Measurements from ENCODE around the gene KCTD12.

KCTD12 gene

DNA sequence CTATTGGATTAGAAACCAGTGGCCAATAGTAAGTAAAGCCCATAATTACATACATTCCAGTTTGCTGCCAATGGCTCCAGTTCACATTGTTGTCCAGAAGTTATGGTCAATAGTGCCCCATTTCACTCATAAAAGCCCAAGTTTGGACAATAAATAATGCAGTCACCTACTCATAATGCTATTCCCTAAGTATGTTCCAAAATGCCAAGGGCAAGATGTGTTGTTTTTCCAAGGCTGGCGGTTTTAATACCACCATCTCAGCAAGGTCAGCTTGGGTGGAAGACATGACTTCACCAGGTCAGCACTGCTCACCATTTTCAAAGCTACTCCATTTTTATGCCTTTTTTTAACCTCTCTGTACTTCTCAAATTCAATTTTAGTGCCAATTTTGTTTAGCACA lies 32.7 kb downstream of the KCTD12 start:
- no peak for DNase-seq

GRCh38 chr13:76852986-76853385 lies 33.2 kb downstream of the KCTD12 start:
- no peak for DNase-seq

GRCh38 chr13:76851961-76852360 lies 34.2 kb downstream of the KCTD12 start:
- DNase-seq, result no peak

- DNase-seq, result no peak
These were observed 36.7 kb downstream of the KCTD12 start for GRCh38 chr13:76849493-76849892.

GRCh38 chr13:76848596-76848995 lies 37.6 kb downstream of the KCTD12 start:
- DNase-seq, result no peak

DNA sequence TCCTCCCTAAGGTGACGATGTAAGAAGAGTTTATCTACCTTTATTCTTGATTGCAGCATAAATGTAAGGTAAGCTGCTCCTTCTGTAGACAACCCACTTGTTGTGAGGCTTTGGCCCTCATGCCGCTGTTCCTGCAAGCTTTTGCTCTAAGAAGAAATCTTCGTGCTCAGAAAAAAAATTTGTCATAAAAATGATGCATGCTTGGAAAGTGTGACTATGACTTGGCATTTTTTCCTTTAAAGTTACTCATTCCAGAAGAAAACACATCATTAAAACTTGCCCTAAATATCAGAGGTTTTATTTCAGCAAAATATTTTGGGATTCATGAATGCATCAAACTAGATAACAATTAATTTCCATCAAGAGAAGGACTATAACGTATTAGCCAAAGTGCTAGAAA lies 39.8 kb downstream of the KCTD12 start:
- DNase-seq, result no peak

GRCh38 chr13:76845865-76846264 lies 40.3 kb downstream of the KCTD12 start:
- DNase-seq, result no peak

DNA sequence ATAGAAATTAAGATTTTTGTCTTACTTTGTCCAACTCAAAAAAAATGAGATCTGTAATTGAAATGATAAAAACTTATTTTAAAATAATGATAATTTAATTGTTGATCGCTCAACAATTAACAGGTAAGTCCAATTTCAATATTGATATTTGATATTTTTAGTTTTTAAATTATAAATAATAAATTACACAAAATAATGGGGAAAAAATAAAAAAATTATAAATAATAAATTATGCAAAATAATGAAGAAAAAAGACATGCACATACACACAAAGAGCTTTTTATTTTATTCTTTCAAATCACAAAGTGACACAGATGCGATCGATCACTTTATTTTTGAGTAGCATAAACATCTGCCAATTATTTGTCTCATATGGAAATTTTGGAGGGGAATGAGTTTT lies 40.8 kb downstream of the KCTD12 start:
- DNase-seq, result no peak

- DNase-seq, result no peak
These were observed 48.4 kb downstream of the KCTD12 start for GRCh38 chr13:76837801-76838200.

GRCh38 chr13:76836311-76836710 lies 49.9 kb downstream of the KCTD12 start:
- DNase-seq, result no peak

DNA sequence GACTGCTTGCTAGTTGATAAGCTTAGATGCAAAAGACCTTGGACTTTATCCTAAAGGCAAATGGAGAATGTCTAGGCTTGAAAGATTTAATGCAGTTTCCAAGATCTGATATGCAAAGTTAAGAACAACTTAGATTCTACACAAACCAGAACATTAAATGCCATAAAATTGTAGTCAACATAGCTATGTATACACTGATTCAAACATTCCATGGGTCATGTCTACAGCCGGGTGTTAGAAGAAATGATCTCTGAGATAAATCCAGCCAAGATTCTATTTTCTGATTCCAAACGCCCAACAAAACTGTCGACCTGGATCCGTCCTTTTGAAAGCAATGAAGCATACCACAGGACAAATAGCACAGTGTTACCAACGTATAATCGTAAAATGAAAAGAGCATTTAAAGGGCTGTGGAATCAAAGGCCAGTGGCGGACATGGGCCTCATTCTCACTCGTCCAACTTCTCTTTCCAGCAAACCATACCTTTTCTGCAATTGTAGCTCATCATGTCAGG lies 52.7 kb downstream of the KCTD12 start:
- no peak for DNase-seq

DNA sequence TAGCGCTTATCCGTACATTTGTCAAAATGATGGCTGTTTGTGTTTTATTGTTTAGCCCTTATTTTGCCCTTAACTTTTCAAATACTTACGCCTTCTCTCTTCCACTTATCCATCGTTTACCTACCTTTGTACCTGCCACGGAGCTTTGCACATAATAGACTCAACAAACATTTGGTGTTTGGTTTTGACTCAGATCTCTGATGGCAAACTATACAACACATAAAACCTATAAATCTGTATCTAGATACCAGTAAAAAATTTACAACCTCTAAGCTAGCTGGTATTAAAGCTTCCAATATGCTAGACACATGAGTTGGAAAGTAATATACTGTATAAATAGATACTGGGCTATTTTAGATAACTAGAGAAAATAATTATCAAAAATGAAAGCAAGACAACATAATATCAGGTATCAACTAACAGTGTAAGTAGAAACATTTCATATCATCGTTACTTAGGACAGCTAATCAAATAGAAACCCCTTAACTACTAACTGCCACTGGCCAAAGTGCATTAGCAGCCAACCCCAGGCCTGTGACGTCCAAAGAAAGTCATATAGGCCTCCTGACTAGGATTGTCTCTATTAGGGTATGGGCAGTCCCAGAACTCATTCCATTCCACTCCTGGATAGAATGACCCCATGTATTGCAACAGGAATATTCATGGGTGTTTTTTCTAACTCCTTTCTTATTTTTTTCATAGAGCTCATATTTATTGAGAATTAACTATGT lies 53.8 kb downstream of the KCTD12 start:
- no peak for DNase-seq

- DNase-seq, result no peak
These were observed 55.4 kb downstream of the KCTD12 start for GRCh38 chr13:76830805-76831204.
